GM12873 (cell line): Measurements from ENCODE around the gene MSX1.

Experiments used
- TF ChIP-seq, protein P1 (sequence below): IDR thresholded peaks from 2 replicates; pipeline ENCODE4 v1.5.1; 2012; ENCODE audit warnings: low read depth, mild to moderate bottlenecking, moderate library complexity, low read length, control low read depth; ENCODE audit not compliant: insufficient read depth; ENCODE audit errors: missing control alignments

Gene MSX1

DNA sequence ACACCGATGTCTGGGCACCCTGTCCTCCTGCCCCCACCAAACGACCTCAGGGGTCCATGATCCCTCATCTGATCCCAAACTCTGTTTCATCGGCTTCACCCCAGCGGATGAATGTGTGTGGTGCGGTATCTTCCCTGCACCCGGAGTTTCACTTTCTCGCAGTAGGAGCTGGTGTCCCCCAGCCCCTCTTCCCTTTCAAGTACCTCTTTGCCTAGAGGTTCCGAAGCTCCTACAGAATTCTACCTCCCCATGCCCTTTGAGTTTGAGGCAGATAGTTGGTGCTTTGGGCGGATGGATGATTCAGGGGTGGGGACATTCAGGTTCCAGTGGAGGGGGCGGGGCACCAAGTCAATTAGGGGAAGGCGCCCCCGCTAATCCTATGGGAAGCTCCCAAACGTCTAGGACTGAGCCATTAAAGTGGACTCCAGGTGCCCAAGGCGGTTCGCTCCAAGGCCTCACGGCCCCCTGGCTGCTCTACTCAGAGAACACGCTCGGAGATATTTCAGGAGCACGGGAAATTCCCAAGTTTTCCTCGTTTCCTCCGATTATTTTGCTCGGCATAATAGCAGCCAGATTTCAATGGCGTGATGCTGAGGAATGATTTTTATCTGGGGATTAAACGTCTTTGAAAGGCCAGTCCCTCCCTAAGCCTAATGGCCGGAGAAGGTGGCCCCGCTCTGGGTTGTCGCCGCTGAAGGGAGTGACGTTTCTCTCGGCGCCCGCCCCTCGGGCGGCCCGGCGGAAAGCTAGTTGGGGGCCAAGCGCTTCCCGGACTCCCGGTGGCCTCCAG is 1.3 kb downstream of the MSX1 start:
- TF ChIP-seq, protein P1, sequence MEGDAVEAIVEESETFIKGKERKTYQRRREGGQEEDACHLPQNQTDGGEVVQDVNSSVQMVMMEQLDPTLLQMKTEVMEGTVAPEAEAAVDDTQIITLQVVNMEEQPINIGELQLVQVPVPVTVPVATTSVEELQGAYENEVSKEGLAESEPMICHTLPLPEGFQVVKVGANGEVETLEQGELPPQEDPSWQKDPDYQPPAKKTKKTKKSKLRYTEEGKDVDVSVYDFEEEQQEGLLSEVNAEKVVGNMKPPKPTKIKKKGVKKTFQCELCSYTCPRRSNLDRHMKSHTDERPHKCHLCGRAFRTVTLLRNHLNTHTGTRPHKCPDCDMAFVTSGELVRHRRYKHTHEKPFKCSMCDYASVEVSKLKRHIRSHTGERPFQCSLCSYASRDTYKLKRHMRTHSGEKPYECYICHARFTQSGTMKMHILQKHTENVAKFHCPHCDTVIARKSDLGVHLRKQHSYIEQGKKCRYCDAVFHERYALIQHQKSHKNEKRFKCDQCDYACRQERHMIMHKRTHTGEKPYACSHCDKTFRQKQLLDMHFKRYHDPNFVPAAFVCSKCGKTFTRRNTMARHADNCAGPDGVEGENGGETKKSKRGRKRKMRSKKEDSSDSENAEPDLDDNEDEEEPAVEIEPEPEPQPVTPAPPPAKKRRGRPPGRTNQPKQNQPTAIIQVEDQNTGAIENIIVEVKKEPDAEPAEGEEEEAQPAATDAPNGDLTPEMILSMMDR = no peak

DNA sequence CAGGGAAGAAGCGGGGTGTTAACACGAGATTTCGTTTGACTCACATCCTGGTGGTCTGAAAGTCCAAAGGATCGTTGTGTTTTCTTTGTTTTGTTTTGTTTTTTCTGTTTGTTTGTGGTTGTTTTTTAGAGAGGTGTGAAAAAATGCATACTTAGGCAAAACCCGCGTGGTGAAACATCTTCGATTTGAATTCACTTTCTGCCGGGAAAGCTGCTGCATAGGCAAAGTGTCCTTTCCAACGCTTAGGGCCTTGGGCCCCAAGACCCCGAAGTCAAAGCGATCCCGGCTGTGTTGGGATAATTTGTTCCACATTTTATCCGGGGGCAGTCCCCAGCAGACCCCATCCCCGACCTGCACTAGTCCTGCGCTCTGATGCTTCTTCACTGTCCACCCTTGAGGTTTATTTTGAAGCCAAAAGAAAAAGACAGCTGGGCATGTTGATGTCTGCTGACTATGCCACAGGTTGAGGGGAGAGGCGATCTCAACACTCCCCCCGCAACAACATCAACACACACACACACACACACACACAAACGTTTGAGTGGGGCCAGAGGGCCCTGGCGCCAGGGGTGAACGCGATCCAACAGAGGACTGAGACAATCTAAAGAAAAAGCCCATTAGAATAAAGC is 2.0 kb downstream of the MSX1 start:
- TF ChIP-seq, protein P1 = no peak

DNA sequence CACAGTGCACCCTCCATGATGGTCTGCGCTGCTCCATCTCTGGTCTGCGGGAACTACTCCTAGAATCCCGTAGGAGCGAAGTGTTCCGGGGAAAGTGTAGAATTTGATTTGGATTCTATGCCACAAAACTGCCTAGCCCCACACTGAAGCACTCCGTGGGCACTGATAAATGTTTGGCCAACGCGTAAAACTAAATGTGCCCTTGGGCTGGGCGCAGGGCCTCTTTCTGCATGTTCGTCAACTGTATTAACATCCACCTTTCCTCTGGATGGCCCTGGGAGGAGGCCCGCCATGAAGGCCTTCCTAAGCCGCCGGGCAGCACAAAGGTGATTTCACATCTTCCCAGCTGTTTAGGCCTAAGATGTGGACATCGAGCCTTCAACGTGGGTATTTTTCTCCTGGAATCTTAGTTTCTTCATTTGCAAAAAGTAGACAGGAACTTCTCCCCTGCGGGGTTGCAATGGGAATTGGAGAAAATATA is 2.6 kb downstream of the MSX1 start:
- TF ChIP-seq, protein P1 = no peak

DNA sequence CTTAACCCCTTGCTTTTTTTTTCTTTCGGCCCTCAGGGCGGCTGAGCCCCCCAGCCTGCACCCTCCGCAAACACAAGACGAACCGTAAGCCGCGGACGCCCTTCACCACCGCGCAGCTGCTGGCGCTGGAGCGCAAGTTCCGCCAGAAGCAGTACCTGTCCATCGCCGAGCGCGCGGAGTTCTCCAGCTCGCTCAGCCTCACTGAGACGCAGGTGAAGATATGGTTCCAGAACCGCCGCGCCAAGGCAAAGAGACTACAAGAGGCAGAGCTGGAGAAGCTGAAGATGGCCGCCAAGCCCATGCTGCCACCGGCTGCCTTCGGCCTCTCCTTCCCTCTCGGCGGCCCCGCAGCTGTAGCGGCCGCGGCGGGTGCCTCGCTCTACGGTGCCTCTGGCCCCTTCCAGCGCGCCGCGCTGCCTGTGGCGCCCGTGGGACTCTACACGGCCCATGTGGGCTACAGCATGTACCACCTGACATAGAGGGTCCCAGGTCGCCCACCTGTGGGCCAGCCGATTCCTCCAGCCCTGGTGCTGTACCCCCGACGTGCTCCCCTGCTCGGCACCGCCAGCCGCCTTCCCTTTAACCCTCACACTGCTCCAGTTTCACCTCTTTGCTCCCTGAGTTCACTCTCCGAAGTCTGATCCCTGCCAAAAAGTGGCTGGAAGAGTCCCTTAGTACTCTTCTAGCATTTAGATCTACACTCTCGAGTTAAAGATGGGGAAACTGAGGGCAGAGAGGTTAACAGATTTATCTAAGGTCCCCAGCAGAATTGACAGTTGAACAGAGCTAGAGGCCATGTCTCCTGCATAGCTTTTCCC is 3.4 kb downstream of the MSX1 start:
- TF ChIP-seq, protein P1 = no peak

DNA sequence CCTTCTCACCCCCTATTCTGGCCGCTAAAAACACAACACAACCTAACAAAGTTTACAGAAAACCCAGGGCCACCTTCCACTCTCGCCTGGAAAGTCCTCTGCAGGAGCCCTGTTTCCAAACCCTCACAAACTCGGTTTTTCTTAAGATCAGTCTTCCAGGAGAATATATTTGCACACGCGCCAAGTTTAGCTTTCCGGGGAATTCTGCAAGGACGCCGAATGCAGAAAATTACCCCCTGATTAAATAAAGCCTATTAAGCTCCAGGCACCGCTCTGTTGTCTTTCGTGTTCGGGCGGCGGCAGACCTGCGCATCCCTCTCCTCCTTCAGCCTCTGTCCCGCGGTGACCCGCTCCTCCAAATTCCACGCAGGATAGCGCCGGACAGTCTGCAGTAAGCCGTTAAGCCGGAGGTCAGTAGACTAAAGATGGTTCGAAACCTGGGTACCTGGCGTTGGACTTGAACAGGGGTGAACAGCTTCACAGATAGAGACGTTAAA is 5.0 kb downstream of the MSX1 start:
- TF ChIP-seq, protein P1 = no peak

DNA sequence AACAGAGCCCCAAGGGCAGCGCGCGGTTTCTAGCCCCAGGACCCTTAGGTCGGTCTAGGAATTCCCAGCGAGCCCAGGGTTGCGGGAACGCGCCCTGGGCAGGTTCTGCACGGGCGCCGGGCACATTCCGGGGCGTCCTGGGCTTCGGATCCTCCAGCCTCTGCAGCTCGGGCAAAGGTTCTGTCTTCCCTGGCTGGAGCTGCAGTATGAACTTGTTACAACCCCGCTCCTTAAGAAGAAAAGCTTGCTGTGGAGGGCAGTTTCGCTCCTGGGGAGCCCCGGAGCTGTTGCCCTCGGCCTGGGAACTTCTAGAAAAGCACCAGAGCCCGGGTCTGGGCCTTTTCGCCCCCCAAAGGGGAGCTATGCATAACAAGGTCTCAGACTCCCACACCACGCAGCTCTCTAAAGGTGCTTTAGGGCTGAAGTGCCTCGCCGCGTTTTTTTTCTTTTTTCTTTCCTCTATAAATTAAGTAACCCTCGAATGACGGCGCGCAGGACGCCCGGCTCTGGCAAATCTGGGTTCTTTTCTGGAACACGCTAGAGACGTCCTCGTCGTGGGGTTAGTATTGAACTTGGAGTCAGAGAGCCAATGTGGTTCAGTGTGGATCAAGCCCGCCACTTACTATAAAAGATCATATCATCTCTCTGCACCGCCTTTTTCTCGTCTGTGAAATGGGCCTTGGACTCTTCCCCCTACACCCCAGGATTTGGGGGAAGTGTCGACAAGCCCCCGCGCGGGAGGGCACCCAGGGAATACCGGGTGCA is 5.7 kb downstream of the MSX1 start:
- TF ChIP-seq, protein P1 = no peak
